ENCODE results near the gene SLC44A1.

The SLC44A1 gene

DNA sequence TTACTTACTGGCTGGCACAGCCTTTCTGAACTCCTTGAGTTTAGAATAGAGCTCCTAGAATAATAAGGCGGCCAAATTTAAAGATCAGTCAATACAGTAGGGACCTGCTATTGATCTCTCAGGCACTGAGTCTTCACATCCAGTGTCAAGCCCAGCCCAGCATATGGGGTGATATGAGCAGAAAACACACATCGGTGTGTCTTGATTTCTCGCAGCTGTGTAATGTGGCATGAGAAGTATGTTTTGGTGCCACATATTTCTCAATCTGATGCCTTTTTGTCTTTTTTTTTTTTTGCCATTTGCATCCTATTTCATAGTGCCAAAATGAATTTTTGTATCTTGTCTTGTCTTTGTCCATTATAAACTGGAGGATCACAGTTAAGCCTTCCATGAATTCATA, 152.0 kb downstream of the SLC44A1 start:
- H3K4me2 ChIP-seq (ENCODE audit: low read length), result no peak overlapping the region
- H4K20me1 ChIP-seq (ENCODE audit: insufficient read depth, low read length), result no peaks in the 10 kb centered on the region
- no peak overlapping the region for H3K9ac ChIP-seq (ENCODE audit: low read length)
- TF ChIP-seq EZH2 (IDR thresholded peaks at IDR 0.05; ENCODE audit: borderline replicate concordance, low read length), result no peak
- TF ChIP-seq, protein P1, sequence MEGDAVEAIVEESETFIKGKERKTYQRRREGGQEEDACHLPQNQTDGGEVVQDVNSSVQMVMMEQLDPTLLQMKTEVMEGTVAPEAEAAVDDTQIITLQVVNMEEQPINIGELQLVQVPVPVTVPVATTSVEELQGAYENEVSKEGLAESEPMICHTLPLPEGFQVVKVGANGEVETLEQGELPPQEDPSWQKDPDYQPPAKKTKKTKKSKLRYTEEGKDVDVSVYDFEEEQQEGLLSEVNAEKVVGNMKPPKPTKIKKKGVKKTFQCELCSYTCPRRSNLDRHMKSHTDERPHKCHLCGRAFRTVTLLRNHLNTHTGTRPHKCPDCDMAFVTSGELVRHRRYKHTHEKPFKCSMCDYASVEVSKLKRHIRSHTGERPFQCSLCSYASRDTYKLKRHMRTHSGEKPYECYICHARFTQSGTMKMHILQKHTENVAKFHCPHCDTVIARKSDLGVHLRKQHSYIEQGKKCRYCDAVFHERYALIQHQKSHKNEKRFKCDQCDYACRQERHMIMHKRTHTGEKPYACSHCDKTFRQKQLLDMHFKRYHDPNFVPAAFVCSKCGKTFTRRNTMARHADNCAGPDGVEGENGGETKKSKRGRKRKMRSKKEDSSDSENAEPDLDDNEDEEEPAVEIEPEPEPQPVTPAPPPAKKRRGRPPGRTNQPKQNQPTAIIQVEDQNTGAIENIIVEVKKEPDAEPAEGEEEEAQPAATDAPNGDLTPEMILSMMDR (IDR thresholded peaks at IDR 0.05; ENCODE audit: low read length), result no peak
- H2AFZ ChIP-seq (ENCODE audit: low read length), result no peak overlapping the region
- H3K4me1 ChIP-seq (ENCODE audit: insufficient read depth, low read length, severe bottlenecking), result peaks cover 8% of the 10 kb centered on the region
- H3K9me2 ChIP-seq (ENCODE audit: low read depth, low read length), result no peaks in the 10 kb centered on the region
- no peaks in the 10 kb centered on the region for H3K79me2 ChIP-seq (ENCODE audit: insufficient read depth, low read length)
- H3K36me3 ChIP-seq (ENCODE audit: insufficient read depth, low read length), result peaks cover 3% of the 10 kb centered on the region; the same call in 1 of the 2 replicates
- H3K27ac ChIP-seq (ENCODE audit: low read depth, low read length, poor library complexity, severe bottlenecking), result no peak overlapping the region
- no peaks in the 10 kb centered on the region for H3K27me3 ChIP-seq (ENCODE audit: insufficient read depth, low read length)
- no peaks in the 10 kb centered on the region for H3K9me3 ChIP-seq (ENCODE audit: low read length)
- 0 out of 2 replicates have a peak, but pooled peaks cover 4% of the 10 kb centered on the region for H3F3A ChIP-seq (ENCODE audit: insufficient read depth, low read length)
- no peak overlapping the region for H3K4me3 ChIP-seq (ENCODE audit: low read depth, low read length, poor library complexity, severe bottlenecking)

DNA sequence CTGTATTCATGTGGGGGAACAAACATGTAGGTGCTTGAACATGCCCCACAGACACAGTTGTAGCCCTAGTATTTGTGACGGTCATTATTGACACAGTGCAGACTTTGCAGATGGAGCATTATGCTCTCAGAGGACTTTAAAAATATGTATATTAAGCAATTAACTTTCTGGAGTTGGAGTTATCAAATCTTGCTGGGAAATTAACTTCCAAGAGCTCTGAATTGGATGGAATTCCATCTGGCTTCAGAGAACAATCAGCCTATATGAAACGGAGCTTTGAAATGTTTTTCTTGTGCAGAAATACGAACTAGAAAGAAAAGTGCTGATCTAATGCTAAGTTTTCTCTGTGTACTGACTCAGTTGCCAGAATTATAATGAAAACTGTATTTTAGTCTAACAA, 152.4 kb downstream of the SLC44A1 start:
- no peaks in the 10 kb centered on the region for H3K79me2 ChIP-seq (ENCODE audit: insufficient read depth, low read length)
- TF ChIP-seq EZH2 (IDR thresholded peaks at IDR 0.05; ENCODE audit: borderline replicate concordance, low read length), result no peak
- TF ChIP-seq, protein P1 (IDR thresholded peaks at IDR 0.05; ENCODE audit: low read length), result no peak
- no peaks in the 10 kb centered on the region for H3F3A ChIP-seq (ENCODE audit: insufficient read depth, low read length)
- H3K27me3 ChIP-seq (ENCODE audit: insufficient read depth, low read length), result no peaks in the 10 kb centered on the region
- no peak overlapping the region for H3K4me2 ChIP-seq (ENCODE audit: low read length)
- H3K4me3 ChIP-seq (ENCODE audit: low read depth, low read length, poor library complexity, severe bottlenecking), result no peak overlapping the region
- H4K20me1 ChIP-seq (ENCODE audit: insufficient read depth, low read length), result no peaks in the 10 kb centered on the region
- H3K9me2 ChIP-seq (ENCODE audit: low read depth, low read length), result no peaks in the 10 kb centered on the region
- no peak overlapping the region for H2AFZ ChIP-seq (ENCODE audit: low read length)
- H3K9me3 ChIP-seq (ENCODE audit: low read length), result no peaks in the 10 kb centered on the region
- no peaks in the 10 kb centered on the region for H3K36me3 ChIP-seq (ENCODE audit: insufficient read depth, low read length)
- H3K4me1 ChIP-seq (ENCODE audit: insufficient read depth, low read length, severe bottlenecking), result peaks cover 9% of the 10 kb centered on the region
- no peak overlapping the region for H3K9ac ChIP-seq (ENCODE audit: low read length)
- H3K27ac ChIP-seq (ENCODE audit: low read depth, low read length, poor library complexity, severe bottlenecking), result no peak overlapping the region

DNA sequence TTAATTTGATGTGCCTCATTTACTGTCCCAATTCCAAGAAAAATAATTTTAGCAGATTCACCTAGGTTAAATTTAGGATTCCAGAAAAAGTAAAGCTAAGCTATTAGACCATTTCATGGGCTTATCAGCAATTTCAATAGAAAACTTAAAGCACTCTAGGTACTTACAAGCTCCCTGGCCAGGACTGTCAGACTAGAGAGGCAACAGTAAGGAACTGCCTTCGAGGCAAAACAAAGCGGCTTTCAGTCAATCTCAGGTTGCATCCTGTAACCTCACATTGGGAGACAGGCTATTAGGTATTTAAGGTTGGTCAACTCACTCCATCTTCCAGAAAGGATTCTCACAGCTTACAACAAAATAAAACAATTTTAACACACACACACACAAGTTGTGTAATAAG, 154.7 kb downstream of the SLC44A1 start:
- Histone ChIP-seq H4K20me1 (ENCODE audit: insufficient read depth, low read length) (no peaks in the 10 kb centered on the region), H3K4me1 (ENCODE audit: insufficient read depth, low read length, severe bottlenecking) (peaks cover 31% of the 10 kb centered on the region), H3K27me3 (ENCODE audit: insufficient read depth, low read length) (no peaks in the 10 kb centered on the region)

DNA sequence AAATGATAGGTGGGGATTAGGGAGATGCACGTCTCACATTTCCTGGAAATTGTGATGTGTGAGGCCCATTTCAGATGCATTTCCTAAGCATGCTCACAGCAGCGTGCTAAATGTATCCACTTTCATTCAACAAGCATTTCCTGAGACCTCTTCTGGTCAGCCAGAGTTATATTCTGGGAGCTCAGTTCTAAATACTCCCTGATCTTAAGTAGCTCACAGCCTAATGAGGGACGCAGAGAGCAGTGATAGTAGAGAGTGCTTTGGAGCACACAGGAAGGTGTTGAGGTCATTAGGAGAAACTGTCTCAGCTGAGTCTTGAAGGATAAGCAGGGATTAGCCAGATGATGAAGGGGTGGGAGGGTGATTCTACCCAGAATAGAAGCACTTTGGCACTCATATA, 157.2 kb downstream of the SLC44A1 start:
- TF ChIP-seq, protein P1 (IDR thresholded peaks at IDR 0.05; ENCODE audit: low read length), result no peak; the same call in 1 of the 2 replicates
- no peak for TF ChIP-seq EZH2 (IDR thresholded peaks at IDR 0.05; ENCODE audit: borderline replicate concordance, low read length)
- H3F3A ChIP-seq (ENCODE audit: insufficient read depth, low read length), result peaks cover 3% of the 10 kb centered on the region; the same call in 1 of the 2 replicates
- no peaks in the 10 kb centered on the region for H3K27me3 ChIP-seq (ENCODE audit: insufficient read depth, low read length)
- H2AFZ ChIP-seq (ENCODE audit: low read length), result no peak overlapping the region
- peak overlapping the region; percentile 32 for H3K27ac ChIP-seq (ENCODE audit: low read depth, low read length, poor library complexity, severe bottlenecking)
- H3K79me2 ChIP-seq (ENCODE audit: insufficient read depth, low read length), result no peaks in the 10 kb centered on the region
- H3K36me3 ChIP-seq (ENCODE audit: insufficient read depth, low read length), result no peaks in the 10 kb centered on the region
- no peak overlapping the region for H3K9ac ChIP-seq (ENCODE audit: low read length)
- no peak overlapping the region for H3K4me2 ChIP-seq (ENCODE audit: low read length)
- H4K20me1 ChIP-seq (ENCODE audit: insufficient read depth, low read length), result no peaks in the 10 kb centered on the region
- no peak overlapping the region for H3K4me3 ChIP-seq (ENCODE audit: low read depth, low read length, poor library complexity, severe bottlenecking)
- no peaks in the 10 kb centered on the region for H3K9me3 ChIP-seq (ENCODE audit: low read length)
- peaks cover 56% of the 10 kb centered on the region for H3K4me1 ChIP-seq (ENCODE audit: insufficient read depth, low read length, severe bottlenecking)
- no peaks in the 10 kb centered on the region for H3K9me2 ChIP-seq (ENCODE audit: low read depth, low read length)

More for the DNA sequence above, 154.7 kb downstream of the SLC44A1 start:
- Histone ChIP-seq H3K36me3 (ENCODE audit: insufficient read depth, low read length) (no peaks in the 10 kb centered on the region), H3K9me2 (ENCODE audit: low read depth, low read length) (no peaks in the 10 kb centered on the region), H3F3A (ENCODE audit: insufficient read depth, low read length) (no peaks in the 10 kb centered on the region), H3K9ac (ENCODE audit: low read length) (no peak overlapping the region), H3K79me2 (ENCODE audit: insufficient read depth, low read length) (no peaks in the 10 kb centered on the region), H3K4me2 (ENCODE audit: low read length) (no peak overlapping the region), H2AFZ (ENCODE audit: low read length) (no peak overlapping the region), H3K4me3 (ENCODE audit: low read depth, low read length, poor library complexity, severe bottlenecking) (no peak overlapping the region), H3K9me3 (ENCODE audit: low read length) (no peaks in the 10 kb centered on the region), H3K27ac (ENCODE audit: low read depth, low read length, poor library complexity, severe bottlenecking) (no peak overlapping the region)
- TF ChIP-seq EZH2 (IDR thresholded peaks at IDR 0.05; ENCODE audit: borderline replicate concordance, low read length), result no peak

All from OCI-LY1 (cell line).